ENCODE data around the gene CD300LG.

CD300LG gene

DNA sequence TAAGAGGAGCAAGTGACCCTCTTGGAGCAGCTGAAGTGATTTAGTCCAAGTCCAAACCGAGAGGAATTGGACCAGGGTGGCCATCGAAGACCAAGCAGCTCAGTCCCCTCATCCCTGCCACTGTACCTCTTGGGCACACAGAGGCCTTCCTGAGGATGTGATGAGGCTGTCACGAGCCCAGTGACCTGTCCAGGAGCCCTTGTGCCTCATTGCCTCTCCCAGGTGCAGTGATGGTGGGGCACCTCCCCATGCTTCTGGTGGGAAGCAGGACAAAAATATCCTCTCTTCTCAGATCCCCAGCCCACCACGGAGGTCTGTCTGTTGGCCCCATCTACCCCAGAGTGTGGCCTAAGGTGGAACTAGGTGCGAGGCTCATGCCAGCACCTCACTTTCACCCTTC is 2.7 kb upstream of the CD300LG start:
- FAIRE-seq (no peak), DNase-seq (ENCODE audit: insufficient read length, low spot score) (no peak)
- TF ChIP-seq CTCF (IDR thresholded peaks at IDR 0.05; ENCODE audit: insufficient read depth, missing control alignments): no peak

GRCh38 chr17:43845766-43846165 is 1.2 kb upstream of the CD300LG start:
- no peak for DNase-seq (ENCODE audit: insufficient read length, low spot score)
- no peak for TF ChIP-seq CTCF (IDR thresholded peaks at IDR 0.05; ENCODE audit: insufficient read depth, missing control alignments)
- FAIRE-seq: no peak

DNA sequence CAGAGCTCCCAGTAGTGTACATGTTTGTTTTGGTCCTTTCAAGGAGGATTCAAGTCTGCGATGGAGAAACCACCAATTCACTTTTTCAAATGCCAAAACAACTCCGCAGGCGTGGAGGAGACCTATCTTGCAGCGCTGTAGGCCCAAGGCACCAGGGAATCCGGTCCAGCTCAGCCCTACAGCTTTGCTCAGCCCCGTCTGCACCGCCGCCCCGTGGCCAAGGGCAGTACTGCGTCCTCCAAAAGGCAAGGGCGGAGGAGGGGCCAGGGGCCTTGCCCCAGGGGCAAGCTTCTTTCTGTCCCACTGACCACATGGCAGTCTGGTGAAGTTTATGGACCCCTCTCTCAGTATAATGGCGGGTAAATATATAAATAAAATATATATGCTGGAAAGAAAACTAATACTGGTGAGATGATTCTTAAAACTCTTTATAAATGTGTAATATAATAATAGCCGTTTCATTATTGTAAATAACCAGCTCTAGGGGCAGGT is 709 bp upstream of the CD300LG start:
- peak; percentile 99 for TF ChIP-seq CTCF (IDR thresholded peaks at IDR 0.05; ENCODE audit: insufficient read depth, missing control alignments)
- FAIRE-seq: no peak
- DNase-seq (ENCODE audit: insufficient read length, low spot score): peak; percentile 86

GRCh38 chr17:43848601-43849000 is 1.6 kb downstream of the CD300LG start:
- FAIRE-seq (no peak), DNase-seq (ENCODE audit: insufficient read length, low spot score) (no peak)
- no peak for TF ChIP-seq CTCF (IDR thresholded peaks at IDR 0.05; ENCODE audit: insufficient read depth, missing control alignments)

GRCh38 chr17:43849116-43849515 is 2.1 kb downstream of the CD300LG start:
- no peak for DNase-seq (ENCODE audit: insufficient read length, low spot score)
- no peak for FAIRE-seq
- no peak for TF ChIP-seq CTCF (IDR thresholded peaks at IDR 0.05; ENCODE audit: insufficient read depth, missing control alignments)

GRCh38 chr17:43852571-43852970 is 5.6 kb downstream of the CD300LG start:
- no peak for FAIRE-seq
- DNase-seq (ENCODE audit: insufficient read length, low spot score): no peak
- no peak for TF ChIP-seq CTCF (IDR thresholded peaks at IDR 0.05; ENCODE audit: insufficient read depth, missing control alignments)

- no peak for TF ChIP-seq CTCF (IDR thresholded peaks at IDR 0.05; ENCODE audit: insufficient read depth, missing control alignments)
- no peak for FAIRE-seq
- DNase-seq (ENCODE audit: insufficient read length, low spot score): no peak
Observed at GRCh38 chr17:43853546-43853945, 6.6 kb downstream of the CD300LG start.
